Activated CD4-positive, CD25-positive, alpha-beta regulatory T cell (primary cell): Measurements from ENCODE around the gene ADAMTSL5.
"Not testable (repeated sequence)": the region's sequence is repeated elsewhere in the genome, so short reads cannot be mapped to it uniquely, and the experiment has no call there.

Experiments
- DNase-seq, 4 experiments: peaks; one replicate each; lab custom pipeline; 2025; lab: John Stamatoyannopoulos, UW

The ADAMTSL5 gene

GRCh38 chr19:1530856-1531255, 18.0 kb upstream of the ADAMTSL5 start:
- DNase-seq, result not testable (repeated sequence)

GRCh38 chr19:1529430-1529816, 16.6 kb upstream of the ADAMTSL5 start:
- DNase-seq, result no peak

- DNase-seq, result no peak
These were observed 16.0 kb upstream of the ADAMTSL5 start for GRCh38 chr19:1528596-1529429.

- no peak for DNase-seq
These were observed 15.0 kb upstream of the ADAMTSL5 start for GRCh38 chr19:1527650-1528309.

DNA sequence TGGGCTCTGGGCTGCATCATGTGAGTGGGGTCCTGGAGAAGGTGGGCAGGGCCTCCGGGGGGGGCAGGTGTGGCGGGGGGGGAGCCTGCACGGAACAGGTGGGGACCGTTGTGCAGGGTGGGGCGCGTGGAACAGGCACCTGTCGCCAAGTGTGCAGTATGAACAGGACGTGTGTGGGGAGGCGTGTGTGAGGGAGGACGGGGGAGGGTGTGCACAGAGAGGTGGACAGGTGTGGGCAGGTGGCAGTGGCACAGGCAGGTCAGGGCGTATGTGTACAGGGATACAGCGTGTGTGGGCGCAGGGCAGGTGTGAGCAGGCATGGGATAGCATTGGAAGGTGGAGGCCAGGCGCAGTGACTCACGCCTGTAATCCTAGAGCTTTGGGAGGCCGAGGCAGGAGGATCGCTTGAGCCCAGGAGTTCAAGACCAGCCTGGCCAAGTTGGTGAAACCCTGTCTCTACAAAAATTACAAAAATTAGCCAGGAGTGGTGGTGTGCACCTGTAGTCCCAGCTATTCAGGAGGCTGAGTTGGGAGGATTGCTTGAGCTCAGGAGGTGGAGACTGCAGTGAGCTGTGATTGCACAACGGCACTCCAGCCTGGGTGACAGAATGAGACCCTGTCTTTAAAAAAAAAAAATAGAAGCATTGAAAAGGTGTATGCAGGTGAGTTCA, 14.3 kb upstream of the ADAMTSL5 start:
- DNase-seq, result no peak

- no peak for DNase-seq
These were observed 13.4 kb upstream of the ADAMTSL5 start for GRCh38 chr19:1526066-1526778.

DNA sequence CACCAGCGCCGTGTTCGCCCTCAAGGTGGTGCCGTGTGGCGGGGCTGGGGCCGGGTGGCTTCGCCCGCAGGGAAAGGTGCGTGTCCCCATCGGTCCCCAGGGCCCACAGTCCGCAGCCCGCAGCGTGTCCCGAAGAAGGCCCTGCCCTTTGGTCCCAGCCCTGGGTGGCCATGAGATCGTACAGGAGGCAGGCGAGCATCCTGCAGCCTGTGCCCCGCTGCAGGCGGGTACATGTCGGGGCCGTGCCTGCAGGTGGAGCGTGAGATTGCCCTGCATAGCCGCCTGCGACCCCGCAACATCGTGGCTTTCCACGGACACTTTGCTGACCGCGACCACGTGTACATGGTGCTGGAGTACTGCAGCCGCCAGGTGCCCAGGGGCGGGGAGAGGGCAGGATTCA, 12.5 kb upstream of the ADAMTSL5 start:
- DNase-seq, result no peak

DNA sequence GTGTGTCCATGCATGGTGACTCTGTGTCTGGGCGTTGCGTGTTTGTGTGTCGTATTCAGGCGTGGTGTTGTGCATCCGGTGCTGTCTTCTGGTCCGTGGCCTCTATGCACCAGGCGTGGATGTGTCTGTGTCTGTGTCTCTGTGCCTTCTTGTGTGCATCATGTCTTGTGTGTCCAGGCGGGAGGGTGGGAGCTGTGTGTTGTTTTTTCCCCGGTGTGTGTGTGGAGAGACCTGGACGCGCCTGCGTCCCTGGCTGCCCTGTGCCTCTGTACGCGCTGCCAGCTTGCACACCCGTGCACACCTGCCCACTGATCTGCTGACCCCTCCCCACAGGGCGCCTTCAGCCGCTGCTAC, 12.1 kb upstream of the ADAMTSL5 start:
- no peak for DNase-seq

- DNase-seq, result no peak
These were observed 11.6 kb upstream of the ADAMTSL5 start for GRCh38 chr19:1524287-1524971.

DNA sequence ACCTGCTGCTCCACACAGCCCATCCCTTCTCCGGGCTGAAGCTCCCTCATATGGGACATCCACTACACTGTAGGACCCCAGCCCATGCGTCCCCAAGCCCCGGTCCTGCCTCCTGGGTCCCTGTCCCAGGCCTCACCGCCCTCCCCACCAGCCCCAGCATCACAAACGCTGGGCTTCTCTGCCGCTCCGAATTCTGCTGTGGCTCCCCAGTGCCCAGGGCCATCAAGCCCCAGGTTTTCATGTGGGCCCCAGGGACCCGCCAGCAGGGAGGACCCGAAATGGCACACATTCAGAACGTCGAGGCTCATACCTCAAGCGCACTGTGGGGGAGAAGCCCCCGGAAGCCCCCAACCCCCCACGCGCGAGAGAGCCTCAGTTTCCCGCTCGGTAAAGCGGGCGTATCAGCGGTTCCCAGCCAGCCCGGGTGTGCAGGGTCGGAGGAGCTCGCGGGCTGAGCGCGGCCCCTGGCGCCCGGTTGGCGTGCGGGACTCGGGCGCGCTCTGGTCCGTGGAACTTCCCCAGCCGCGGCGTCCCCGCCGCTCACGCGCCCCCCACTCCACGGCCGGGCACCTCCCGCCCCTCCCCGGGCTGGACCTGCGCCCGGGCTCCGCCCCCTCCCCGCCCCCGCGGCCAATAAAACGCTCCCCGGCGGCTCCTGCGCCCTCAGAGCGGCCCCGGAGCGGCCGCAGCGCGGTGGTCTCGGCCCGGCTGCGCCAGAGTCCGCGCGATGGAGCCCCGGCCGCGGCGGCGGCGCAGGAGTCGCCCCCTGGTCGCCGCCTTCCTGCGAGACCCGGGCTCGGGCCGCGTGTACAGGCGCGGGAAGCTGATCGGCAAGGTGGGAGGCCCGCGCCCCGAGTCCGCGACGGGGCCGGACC, 10.8 kb upstream of the ADAMTSL5 start, which contains the start of gene PLK5:
Gene PLK5 (plus strand): TSS at position 666 of the 875 bp plus-strand sequence. CDS start 2,920 bp downstream, outside the sequence.
- no peak for DNase-seq

DNA sequence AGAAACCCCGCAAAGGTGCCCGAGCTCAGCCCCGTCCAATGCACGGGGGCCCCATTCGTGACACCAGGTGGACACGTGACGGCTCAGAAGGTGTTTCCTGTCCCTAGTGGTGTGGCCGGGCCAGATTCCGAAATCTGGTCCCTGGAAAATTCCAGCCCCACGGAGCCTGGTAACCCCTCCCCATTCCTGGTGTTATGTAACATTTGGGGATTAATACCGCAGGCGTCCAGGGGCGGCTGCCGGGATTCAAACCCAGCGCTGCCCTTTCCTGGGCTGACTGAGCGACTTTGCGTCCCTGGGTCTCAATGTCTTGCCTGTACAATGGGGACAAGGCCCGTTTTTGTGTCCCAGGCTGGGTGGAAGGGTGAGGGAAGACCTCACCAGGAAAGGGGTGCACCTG, 10.0 kb upstream of the ADAMTSL5 start:
- DNase-seq, result no peak

DNA sequence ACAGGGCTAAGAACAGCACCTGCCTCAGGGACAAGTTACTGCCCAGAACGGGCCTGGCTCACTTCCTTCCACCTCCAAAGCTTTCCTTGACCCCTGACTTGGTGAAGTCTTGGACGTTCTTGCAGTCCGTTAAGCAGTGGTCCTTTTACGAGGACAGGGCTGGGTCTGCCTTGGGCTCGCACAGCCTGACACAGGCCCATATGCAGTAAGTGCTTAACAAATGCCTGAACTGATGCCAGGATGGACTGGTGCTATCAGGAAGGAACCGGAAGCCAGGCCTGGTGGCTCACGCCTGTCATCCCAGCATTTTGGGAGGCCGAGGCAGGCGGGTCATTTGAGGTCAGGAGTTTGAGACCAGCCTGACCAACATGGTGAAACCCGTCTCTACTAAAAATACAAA, 9.2 kb upstream of the ADAMTSL5 start:
- DNase-seq, result no peak

- DNase-seq, result no peak
These were observed 8.8 kb upstream of the ADAMTSL5 start for GRCh38 chr19:1521636-1522035.

GRCh38 chr19:1520203-1520780, 7.5 kb upstream of the ADAMTSL5 start:
- DNase-seq, result no peak

GRCh38 chr19:1519802-1520201, 7.0 kb upstream of the ADAMTSL5 start:
- not testable (repeated sequence) for DNase-seq

DNA sequence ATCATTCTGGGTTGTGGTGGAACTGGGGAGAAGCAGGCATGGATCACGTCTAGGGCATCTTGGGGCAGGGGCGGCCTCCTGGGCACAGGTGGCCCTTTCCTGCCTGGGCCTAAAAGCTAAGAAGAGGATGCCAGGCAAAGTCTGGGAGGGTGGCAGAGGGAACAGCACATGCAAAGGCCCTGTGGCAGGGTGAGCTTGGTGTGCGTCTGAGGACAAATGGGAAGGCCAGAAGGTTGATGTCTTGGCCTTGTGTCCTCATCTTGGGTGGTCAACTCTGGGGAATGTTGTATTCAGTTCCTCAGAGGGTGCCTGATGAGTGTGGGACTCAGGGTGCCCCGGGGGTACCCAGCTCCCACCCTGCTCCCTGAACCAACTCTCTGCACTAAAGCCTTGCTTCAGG, 5.7 kb upstream of the ADAMTSL5 start:
- DNase-seq, result no peak

DNA sequence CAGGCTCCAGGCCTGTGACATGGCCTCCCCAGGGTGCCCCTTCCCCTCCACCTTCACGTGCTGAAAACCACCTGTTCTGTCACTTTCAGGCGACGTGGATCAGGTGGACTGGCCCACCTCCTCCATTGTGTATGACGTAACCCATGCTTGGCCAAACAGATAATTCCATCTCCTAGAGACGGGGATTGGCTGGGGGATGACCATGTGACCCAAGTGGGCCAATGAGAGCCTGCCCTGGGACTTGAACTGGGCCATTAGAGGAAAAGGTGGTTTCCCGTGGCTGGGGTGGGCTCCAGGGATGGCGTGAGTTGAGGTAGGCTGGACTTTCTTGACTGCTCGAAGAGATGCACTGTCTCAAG, 3.6 kb upstream of the ADAMTSL5 start:
- DNase-seq, result no peak

DNA sequence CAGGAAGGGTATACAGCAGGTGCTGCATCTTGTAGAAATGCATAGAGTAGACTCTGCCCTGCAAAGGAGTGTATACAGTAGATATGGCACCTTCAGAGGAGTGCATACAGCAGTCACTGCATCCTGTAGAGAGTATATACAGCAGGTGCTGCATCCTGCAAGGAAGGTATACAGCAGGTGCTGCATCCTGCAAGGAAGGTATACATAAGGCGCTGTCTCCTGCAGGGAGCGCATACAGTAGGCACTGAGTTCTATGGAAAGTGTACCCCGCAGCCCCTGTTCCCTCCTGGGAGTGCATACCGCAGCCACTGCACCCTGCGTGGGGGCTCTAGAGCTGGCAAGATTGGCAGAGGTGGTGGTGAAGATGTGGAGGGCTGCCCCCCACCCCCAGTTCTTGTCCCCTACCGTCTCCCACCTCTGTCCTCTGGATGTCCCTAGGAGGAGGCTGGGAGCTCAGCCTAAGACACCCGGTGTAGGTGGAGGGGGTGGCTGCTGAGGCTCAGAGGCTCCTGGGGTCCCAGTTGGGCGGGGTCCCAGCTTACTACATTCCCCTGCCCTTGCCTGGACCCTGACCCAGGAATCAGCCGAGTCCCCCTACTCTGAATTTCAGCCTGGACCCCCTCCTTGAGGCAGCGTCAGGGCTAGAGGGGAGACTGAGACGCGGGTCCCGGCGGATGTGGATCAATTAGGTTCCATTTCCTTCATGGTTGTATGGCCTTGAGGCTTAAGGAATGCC, 2.3 kb upstream of the ADAMTSL5 start:
- no peak for DNase-seq

DNA sequence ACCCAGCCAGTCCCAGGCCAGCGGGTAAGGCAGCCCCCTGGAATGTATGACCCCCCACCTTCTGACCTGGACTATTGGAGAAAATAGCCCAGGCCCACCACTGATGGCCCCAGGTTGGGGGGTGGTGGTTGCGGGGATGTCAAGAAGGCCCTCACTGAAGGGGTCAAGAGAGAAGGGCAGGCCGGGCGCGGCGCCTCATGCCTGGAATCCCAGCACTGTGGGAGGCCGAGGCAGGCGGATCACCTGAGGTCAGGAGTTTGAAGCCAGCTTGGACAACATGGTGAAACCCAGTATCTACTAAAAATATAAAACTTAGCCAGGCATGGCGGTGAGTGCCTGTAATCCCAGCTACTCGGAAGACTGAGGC, 1.5 kb upstream of the ADAMTSL5 start:
- no peak for DNase-seq
